Colonic mucosa (tissue), 4 donors: ENCODE results near the gene ADAT3. TPM values are rescaled to one million over a fixed set of nuclear protein-coding genes. Genes with fewer than 3 reads are reported as not detected.
A peak's percentile ranks its signal among the peaks of the same experiment; 100 is the strongest.

Experiments
- DNase-seq: peaks from one replicate; pipeline ENCODE4 v3.0.0-alpha.2; 2020
- H3K27ac ChIP-seq: fragments of 200-600 bp; one replicate; pipeline ENCODE4 v1.8.0; 2021
- H3K27me3 ChIP-seq: fragments of 200-600 bp; one replicate; pipeline ENCODE4 v1.8.0; 2021
- H3K36me3 ChIP-seq: fragments of 200-600 bp; one replicate; pipeline ENCODE4 v1.8.0; 2021
- H3K4me1 ChIP-seq: fragments of 200-600 bp; one replicate; pipeline ENCODE4 v1.8.0; 2021; ENCODE audit warnings: mild to moderate bottlenecking
- H3K4me3 ChIP-seq: fragments of 200-600 bp; one replicate; pipeline ENCODE4 v1.8.0; 2021
- H3K9ac ChIP-seq, 2 donors: one replicate each; pipeline ENCODE4 v1.7.0; 2013; ENCODE audit warnings: control low read depth in 2 of 2, low read depth in 2 of 2, low read length in 2 of 2
- H3K9me3 ChIP-seq: fragments of 200-600 bp; one replicate; pipeline ENCODE4 v1.8.0; 2021
- CTCF ChIP-seq: fragments of 200-600 bp; IDR thresholded peaks from one replicate; pipeline ENCODE4 v1.8.0; 2022; ENCODE audit warnings: antibody characterized with exemption, mild to moderate bottlenecking
- intact Hi-C: fragments of 100-400 bp; cut with DNase I; formaldehyde crosslinking; loops from one replicate; pipeline ENCODE4 v1.14.1; 2022
- total RNA-seq, 2 donors: library from RNA; stranded (reverse); fragmentation: NEBNext Ultra II Directional in 1 of 2; extraction: Animal tissue kit (Norgen Biotek cat#: 25700) in 1 of 2; gene quantifications; one replicate each; pipeline ENCODE4 v1.2.1, GENCODE V29; 2021
- donor health status: healthy.
- donor health status: DM: no; HTN: no; CAD: no.
- donor health status: DM: no; HTN: no; CAD: no.

ADAT3 gene
- total RNA-seq, 2 donors from 2014 or later = 14.2 to 24.7 TPM

GRCh38 chr19:1865172-1866010 lies 39.8 kb upstream of the ADAT3 start:
- Histone ChIP-seq H3K4me3 (peak overlapping the region; percentile 72), H3K9me3 (no peaks in the 10 kb centered on the region), H3K27me3 (no peaks in the 10 kb centered on the region), H3K4me1 (peaks cover 13% of the 10 kb centered on the region), H3K36me3 (no peaks in the 10 kb centered on the region), H3K9ac (peak overlapping the region; percentile 53 to 54), H3K27ac (peak overlapping the region; percentile 91)
- intact Hi-C loops = no loop called here
- no peak for DNase-seq
- TF ChIP-seq CTCF = no peak

GRCh38 chr19:1866693-1867348 lies 38.4 kb upstream of the ADAT3 start:
- no peak for DNase-seq
- no peak for TF ChIP-seq CTCF
- no peak overlapping the region for H3K4me3 ChIP-seq

GRCh38 chr19:1867349-1867724 lies 37.9 kb upstream of the ADAT3 start:
- no peak for DNase-seq
- Histone ChIP-seq H3K27me3 (no peaks in the 10 kb centered on the region), H3K36me3 (no peaks in the 10 kb centered on the region), H3K4me1 (no peaks in the 10 kb centered on the region), H3K9ac (no peak overlapping the region), H3K9me3 (no peaks in the 10 kb centered on the region), H3K27ac (no peak overlapping the region), H3K4me3 (no peak overlapping the region)
- intact Hi-C loops = no loop called here
- no peak for TF ChIP-seq CTCF

More at GRCh38 chr19:1866693-1867348, 38.4 kb upstream of the ADAT3 start:
- intact Hi-C loops = no loop called here
- Histone ChIP-seq H3K4me1 (peaks cover 2% of the 10 kb centered on the region), H3K9ac (no peak overlapping the region), H3K36me3 (no peaks in the 10 kb centered on the region), H3K9me3 (no peaks in the 10 kb centered on the region), H3K27ac (no peak overlapping the region), H3K27me3 (no peaks in the 10 kb centered on the region)

- TF ChIP-seq CTCF = no peak
- no peaks in the 10 kb centered on the region for H3K27me3 ChIP-seq
- H3K9me3 ChIP-seq = no peaks in the 10 kb centered on the region
- peaks cover 3% of the 10 kb centered on the region for H3K4me1 ChIP-seq
- no peak overlapping the region for H3K27ac ChIP-seq
- DNase-seq = no peak
- H3K36me3 ChIP-seq = no peaks in the 10 kb centered on the region
- H3K9ac ChIP-seq = no peak overlapping the region
- intact Hi-C loops = no loop called here
- H3K4me3 ChIP-seq = no peak overlapping the region
These were observed 36.2 kb upstream of the ADAT3 start for GRCh38 chr19:1868971-1869370.

GRCh38 chr19:1871140-1871597 lies 34.0 kb upstream of the ADAT3 start:
- TF ChIP-seq CTCF = no peak
- H3K27ac ChIP-seq = no peak overlapping the region
- intact Hi-C loops = no loop called here
- H3K9ac ChIP-seq = no peak overlapping the region
- H3K4me3 ChIP-seq = no peak overlapping the region
- no peaks in the 10 kb centered on the region for H3K36me3 ChIP-seq
- no peak for DNase-seq
- H3K4me1 ChIP-seq = peaks cover 8% of the 10 kb centered on the region
- H3K9me3 ChIP-seq = no peaks in the 10 kb centered on the region
- no peaks in the 10 kb centered on the region for H3K27me3 ChIP-seq
